Suprapubic skin (tissue), 3 donors: ENCODE results near the gene CYTH2.

ENCODE experiments used
- POLR2A ChIP-seq, 2 donors: fragments of 450-650 bp; IDR thresholded peaks; one replicate each; pipeline ENCODE4 v1.6.1; 2017; ENCODE audit warnings: antibody characterized with exemption in 2 of 2, mild to moderate bottlenecking in 2 of 2, moderate library complexity in 2 of 2
- TF ChIP-seq, protein P1 (sequence below), 2 donors: fragments of 200-600 bp in 1 of 2; fragments of 450-650 bp in 1 of 2; sonication (generic) in 1 of 2; IDR thresholded peaks; one replicate each; pipeline ENCODE4 v1.5.1; 2016 to 2019; ENCODE audit warnings: antibody characterized with exemption in 2 of 2, mild to moderate bottlenecking in 1 of 2, moderate library complexity in 1 of 2

DNA sequence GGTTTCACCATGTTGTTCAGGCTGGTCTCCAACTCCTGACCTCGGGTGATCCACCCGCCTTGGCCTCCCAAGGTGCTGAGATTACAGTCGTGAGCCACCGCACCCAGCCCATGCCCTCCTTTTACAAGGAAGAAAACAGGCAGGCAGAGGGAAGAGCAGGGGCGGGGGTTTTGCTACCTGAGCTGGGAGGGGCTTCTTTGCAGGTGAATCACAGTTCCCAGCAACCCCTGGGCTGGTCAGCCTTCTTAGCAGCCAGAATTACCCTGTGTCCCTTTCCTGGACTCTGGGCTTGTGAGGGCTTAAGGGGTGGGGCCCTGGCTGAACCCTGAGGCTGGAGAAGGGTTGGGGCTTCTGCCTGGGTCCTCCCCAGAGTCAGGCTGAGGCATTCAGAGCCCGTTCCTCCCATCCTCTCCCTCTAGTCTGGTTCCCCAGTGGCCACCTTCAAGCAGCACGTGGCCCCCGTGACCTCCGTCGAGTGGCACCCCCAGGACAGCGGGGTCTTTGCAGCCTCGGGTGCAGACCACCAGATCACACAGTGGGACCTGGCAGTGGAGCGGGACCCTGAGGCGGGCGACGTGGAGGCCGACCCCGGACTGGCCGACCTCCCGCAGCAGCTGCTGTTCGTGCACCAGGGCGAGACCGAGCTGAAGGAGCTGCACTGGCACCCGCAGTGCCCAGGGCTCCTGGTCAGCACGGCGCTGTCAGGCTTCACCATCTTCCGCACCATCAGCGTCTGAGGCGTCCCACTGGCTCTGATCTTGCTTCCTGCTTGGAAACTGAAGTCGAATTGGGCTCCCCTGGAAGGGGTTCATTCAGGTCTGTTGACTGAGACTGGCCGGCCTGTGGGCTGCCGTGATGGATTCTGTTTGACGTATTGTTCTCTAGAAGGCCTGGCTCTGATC, 16.6 kb upstream of the CYTH2 start:
- TF ChIP-seq POLR2A (IDR thresholded peaks at IDR 0.05) = no peak
- TF ChIP-seq, protein P1, sequence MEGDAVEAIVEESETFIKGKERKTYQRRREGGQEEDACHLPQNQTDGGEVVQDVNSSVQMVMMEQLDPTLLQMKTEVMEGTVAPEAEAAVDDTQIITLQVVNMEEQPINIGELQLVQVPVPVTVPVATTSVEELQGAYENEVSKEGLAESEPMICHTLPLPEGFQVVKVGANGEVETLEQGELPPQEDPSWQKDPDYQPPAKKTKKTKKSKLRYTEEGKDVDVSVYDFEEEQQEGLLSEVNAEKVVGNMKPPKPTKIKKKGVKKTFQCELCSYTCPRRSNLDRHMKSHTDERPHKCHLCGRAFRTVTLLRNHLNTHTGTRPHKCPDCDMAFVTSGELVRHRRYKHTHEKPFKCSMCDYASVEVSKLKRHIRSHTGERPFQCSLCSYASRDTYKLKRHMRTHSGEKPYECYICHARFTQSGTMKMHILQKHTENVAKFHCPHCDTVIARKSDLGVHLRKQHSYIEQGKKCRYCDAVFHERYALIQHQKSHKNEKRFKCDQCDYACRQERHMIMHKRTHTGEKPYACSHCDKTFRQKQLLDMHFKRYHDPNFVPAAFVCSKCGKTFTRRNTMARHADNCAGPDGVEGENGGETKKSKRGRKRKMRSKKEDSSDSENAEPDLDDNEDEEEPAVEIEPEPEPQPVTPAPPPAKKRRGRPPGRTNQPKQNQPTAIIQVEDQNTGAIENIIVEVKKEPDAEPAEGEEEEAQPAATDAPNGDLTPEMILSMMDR (IDR thresholded peaks at IDR 0.05) = no peak
